Breast epithelium (tissue), 3 donors: Measurements from ENCODE around the gene RYR3.

Experiments
- CTCF ChIP-seq, 3 donors: fragments of 450-650 bp; IDR thresholded peaks; one replicate each; pipeline ENCODE4 v1.5.1; 2016 to 2017; ENCODE audit warnings: antibody characterized with exemption in 3 of 3, mild to moderate bottlenecking in 3 of 3, moderate library complexity in 3 of 3
- POLR2A ChIP-seq: fragments of 450-650 bp; IDR thresholded peaks from one replicate; pipeline ENCODE4 v1.6.1; 2016; ENCODE audit warnings: antibody characterized with exemption, mild to moderate bottlenecking, moderate library complexity
- POLR2AphosphoS5 ChIP-seq, 3 donors: sonication (generic); formaldehyde crosslinking; IDR thresholded peaks; one replicate each; pipeline ENCODE4 v1.6.1; 2017; ENCODE audit warnings: antibody characterized with exemption in 3 of 3

- no peak for TF ChIP-seq POLR2AphosphoS5 (IDR thresholded peaks at IDR 0.05)
- no peak for TF ChIP-seq CTCF (IDR thresholded peaks at IDR 0.05)
- no peak for TF ChIP-seq POLR2A
These were observed 270.3 kb downstream of the RYR3 start for GRCh38 chr15:33581032-33581431.
